Activated gamma-delta T cell treated with Interleukin-2 at 50 U/mL for 16 hours (primary cell): ENCODE data around the gene NEU1.
"Not testable (repeated sequence)": the region's sequence is repeated elsewhere in the genome, so short reads cannot be mapped to it uniquely, and the experiment has no call there.

Experiments
- DNase-seq: peaks from one replicate; pipeline ENCODE4 v3.0.0-alpha.2; 2020

NEU1 gene

DNA sequence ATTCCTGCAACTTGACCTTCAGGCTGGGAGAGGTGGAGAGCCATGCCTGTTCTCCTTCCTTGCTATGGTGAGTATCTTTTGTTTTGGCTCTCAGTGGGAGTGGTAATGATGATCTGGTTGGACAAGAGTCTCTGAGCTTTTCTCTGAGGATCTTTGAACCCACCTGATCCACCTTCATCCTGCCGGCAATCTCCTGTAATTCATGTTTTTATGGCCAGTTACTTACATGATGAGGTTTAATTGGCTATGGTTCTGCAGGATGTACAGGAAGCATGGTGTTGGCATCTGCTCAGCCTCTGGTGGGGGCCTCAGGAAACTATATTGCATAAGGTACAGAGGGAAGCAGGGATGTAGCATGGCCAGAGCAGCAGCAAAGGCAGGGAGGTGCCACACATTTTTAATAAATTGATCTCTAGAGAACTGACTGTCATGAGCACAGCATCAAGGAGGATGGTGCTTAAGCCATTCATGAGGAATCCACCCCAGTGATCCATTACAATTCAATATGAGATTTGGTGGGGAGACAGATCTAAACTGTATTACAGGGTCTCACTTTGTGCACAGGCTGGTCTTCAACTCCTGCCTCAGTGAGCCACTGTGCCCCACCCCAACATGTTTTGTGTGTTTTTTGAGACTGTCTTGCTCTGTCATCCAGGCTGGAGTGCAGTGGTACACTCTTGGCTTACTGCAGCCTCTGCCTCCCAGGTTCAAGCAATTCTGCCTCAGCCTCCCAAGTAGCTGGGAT is 25.1 kb downstream of the NEU1 start:
- DNase-seq = no peak

DNA sequence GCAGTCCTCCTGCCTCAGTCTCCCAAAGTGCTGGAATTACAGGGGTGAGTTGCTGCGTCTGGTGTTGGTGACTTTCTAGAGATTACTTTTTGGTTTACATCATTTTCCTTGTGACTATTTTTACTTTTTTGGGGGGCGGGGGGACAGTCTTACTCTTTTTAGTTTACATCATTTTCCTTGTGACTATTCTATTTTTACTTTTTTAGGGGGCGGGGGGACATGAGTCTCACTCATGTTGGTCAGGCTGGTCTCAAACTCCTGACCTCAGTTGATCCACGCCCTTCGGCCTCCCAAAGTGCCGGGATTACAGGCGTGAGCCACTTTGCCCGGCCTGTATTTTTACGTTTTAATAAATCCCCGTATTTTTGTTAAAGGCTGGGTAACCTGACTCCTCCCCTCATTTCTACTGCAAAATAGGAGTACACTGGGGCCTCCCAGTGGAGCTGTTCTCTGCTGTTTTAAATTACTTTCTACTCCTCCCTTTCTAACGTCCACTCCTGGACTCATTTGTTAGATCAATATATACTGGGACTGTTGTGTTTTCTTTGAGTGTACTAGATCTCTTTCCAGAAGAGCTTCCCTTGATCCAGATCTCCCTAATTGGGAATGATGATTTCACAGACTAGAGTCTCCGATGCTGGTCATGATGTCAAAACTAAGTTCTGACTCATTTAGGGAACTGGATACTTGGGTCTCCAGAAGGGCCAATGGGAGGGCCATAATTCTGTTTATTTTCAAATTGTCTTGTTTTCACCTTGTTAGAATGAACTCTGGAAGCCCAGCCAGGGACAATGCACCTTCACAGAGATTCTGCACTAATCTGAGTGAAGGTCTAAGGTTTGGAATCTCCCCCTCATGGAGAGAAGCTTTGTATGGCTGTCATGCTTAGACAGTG is 25.9 kb downstream of the NEU1 start:
- DNase-seq = no peak

- DNase-seq = no peak
These were observed 26.6 kb downstream of the NEU1 start for GRCh38 chr6:31836047-31836473.

- peak; percentile 75 for DNase-seq
These were observed 28.0 kb downstream of the NEU1 start for GRCh38 chr6:31834367-31835250.

- DNase-seq = no peak
These were observed 31.0 kb downstream of the NEU1 start for GRCh38 chr6:31831350-31832215.

DNA sequence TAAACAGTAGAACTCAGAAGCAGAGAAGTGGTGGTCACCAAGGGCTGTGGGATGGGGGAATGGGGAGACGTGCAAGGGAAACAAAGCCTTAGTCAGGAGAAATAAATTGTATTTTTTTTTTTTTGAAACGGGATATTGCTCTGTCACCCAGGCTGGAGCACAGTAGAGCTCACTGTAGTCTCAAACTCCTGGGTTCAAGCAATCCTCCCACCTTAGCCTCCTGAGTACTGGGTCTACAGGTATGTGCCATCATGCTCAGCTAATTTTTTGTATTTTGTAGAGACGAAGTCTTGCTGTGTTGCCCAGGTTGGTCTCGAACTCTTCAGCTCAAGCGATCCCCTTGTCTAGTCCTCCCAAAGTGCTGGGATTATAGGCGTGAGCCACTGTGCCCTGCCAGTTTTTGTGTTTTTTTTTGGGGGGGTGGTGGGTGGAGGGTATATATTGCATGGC is 31.7 kb downstream of the NEU1 start:
- DNase-seq = no peak

- no peak for DNase-seq
These were observed 32.9 kb downstream of the NEU1 start for GRCh38 chr6:31829633-31830283.

DNA sequence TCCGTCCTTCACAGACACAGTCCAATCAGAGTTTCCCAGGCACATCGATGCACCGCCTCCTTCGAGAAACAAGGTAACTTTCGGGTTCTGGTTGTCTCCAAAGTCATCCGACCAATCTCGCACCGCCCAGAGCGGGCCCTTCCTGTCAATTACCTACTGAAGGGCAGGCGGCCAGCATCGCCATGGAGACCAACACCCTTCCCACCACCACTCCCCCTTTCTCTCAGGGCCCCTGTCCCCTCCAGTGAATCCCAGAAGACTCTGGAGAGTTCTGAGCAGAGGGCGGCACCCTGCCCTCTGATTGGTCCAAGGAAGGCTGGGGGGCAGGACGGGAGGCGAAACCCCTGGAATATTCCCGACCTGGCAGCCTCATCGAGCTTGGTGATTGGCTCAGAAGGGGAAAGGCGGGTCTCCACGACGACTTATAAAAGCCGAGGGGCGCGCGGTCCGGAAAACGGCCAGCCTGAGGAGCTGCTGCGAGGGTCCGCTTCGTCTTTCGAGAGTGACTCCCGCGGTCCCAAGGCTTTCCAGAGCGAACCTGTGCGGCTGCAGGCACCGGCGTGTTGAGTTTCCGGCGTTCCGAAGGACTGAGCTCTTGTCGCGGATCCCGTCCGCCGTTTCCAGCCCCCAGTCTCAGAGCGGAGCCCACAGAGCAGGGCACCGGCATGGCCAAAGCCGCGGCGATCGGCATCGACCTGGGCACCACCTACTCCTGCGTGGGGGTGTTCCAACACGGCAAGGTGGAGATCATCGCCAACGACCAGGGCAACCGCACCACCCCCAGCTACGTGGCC is 35.1 kb downstream of the NEU1 start, which contains the start of gene HSPA1B:
Gene HSPA1B (plus strand): TSS at position 453 of the 794 bp plus-strand sequence. CDS start 213 bp downstream, at position 666.
- DNase-seq = peak; percentile 82

DNA sequence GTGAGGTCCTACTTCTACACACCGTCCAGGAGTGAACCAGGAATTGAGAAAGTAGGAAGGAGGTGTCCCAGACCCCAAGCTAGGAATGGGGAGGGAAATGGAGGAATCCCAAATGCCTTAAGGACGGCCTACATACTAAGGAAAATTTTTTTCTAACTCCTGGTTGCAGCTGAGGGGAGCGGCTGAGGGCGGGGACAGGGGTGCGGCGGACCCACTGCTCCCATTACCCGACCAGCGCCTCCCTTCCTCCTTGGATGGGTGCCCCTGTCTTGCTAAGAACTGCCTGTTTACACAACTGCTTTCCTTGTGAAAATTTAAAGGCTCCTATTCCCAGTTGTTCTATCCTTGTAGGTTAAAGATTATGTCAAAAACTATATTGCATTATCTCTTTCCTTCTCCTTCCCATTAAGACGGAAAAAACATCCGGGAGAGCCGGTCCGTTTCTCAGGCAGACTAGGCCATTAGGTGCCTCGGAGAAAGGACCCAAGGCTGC is 35.8 kb downstream of the NEU1 start:
- DNase-seq = peak; percentile 23

- DNase-seq = no peak
These were observed 37.1 kb downstream of the NEU1 start for GRCh38 chr6:31825553-31825952.

DNA sequence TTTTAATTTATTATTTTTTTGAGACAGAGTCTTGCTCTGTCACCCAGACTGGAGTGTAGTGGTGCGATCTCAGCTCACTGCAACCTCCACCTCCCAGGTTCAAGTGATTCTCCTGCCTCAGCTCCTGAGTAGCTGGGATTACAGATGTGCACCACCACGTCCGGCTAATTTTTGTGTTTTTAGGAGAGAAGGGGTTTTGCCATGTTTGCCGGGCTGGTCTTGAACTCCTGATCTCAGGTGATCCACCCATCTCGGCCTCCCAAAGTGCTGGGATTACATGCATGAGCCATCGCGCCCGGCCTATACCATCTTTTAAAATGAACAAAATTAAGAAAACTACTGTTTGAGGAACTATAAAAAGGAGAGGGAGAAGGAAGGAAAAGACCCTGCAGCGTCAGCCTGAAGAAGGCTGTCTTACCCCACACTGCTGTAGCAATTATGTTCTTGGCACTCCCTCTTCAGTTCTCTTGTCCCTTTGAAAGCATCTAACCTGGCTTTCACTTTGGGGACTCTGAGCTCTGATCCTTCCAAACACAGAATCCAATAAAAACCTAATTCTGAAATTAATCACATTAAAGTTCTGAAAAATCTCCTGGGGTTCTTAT is 38.9 kb downstream of the NEU1 start:
- not testable (repeated sequence) for DNase-seq

DNA sequence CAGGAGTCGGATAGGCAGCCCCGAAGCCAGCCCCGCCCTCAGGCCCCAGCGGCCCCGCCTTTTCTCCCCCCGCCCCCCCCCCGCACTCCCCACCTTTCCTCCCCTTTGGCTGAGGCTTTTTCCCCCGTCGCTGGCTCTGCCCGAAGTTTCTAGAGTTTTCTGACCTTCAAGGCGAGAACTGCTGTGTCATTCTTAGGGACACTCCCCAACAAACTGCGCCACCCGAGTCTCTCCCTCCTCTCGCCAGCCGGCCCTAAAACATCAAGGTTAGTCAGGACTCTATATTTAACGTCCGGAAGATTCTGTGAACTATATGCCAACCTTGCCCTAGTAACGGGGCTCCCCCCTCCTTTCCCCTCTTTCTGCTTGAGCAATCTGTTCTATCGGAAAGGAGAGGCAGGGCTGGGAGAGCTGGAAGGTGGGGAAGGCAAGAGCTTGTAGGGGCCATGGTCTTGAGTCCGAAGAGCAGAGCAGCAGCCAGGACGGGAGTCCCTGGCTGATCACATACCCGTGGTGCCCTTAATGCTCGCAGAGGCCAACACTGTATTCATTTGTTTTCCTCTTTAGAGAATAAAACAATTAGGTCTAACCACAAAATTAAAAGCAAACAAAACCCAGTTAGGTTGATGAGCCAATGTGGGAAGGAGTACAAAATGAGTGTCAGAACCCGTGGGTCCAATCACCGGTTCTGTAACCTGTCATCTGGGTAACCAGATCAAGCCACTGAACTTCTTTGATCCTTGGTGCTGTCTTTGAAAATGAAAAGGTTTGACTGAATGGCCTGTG is 40.4 kb downstream of the NEU1 start:
- DNase-seq = peak; percentile 56

DNA sequence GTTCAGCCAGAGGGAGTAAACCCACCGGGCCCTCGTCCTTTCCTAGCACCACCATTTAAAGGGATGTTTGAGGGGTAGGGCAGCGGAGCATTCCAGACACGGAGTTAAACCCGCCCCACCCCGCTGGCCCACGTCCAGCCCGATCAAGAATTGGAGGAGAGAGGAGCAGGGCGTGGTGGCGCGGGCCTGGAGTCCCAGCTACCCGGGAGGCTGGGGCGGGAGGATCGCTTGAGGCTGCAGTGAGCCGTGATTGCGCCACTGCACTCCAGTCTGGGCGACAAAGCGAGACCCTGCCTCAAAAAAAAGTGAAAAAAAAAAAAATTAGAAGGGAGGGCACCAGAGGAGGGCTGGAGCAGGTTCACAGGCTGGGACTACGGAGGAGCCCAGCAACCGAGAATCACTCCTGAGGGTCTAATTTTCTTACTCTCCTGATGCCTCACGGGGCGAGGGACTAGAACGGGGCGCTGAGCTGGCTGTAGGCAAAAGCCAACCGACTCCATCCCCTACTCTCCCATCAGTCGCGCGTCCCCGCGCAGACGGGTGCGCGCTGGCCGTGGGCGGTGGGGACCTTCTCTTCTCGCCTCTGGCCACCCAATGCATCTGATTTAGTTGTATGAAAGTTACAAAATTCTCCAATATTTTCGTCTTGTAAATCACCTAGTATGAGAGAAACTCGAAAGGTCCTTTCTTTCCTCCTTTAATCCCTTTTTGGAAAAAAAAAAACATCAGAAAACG is 41.2 kb downstream of the NEU1 start:
- peak; percentile 34 for DNase-seq

DNA sequence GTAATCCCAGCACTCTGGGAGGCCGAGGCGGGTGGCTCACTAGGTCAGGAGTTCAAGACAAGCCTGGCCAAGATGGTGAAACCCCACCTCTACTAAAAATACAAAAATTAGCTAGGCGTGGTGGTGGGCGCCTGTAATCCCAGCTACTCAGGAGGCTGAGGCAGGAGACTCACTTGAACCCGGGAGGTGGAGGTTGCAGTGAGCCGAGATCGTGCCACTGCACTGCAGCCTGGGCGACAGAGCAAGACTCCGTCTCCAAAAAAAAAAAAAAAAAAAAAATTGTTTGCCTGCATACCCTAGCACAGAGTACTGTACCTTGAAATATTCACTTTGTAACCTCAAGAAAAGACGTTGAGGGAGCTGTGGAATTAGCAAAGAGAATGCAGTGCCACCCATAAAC is 42.2 kb downstream of the NEU1 start:
- not testable (repeated sequence) for DNase-seq

GRCh38 chr6:31819871-31820299 is 42.7 kb downstream of the NEU1 start:
- DNase-seq = no peak

GRCh38 chr6:31817929-31818511 is 44.6 kb downstream of the NEU1 start:
- not testable (repeated sequence) for DNase-seq

- peak; percentile 22 for DNase-seq
These were observed 45.3 kb downstream of the NEU1 start for GRCh38 chr6:31817133-31817928.
